GM23338 (cell line): Measurements from ENCODE around the gene WDR20. TPM values are rescaled to one million over a fixed set of nuclear protein-coding genes. Genes with fewer than 3 reads are reported as not detected.

ENCODE experiments used
- ATAC-seq: fragments of 200-7000 bp; cut with Tn5 transposase; 3 replicates; pipeline ENCODE4 v1.9.1; 2020
- DNase-seq: peaks from one replicate; pipeline ENCODE4 v3.0.0-alpha.2; 2015; ENCODE audit warnings: low spot score
- H2AFZ ChIP-seq: fragments of 200-600 bp; sonication (generic); 2 replicates; pipeline ENCODE4 v1.8.0; 2016; ENCODE audit warnings: antibody characterized with exemption, mild to moderate bottlenecking, moderate library complexity
- H3F3A ChIP-seq: fragments of 200-600 bp; sonication (generic); replicated peaks from 2 replicates; pipeline ENCODE4 v1.8.0; 2017; ENCODE audit warnings: antibody characterized with exemption, mixed run types, low read depth
- H3K27ac ChIP-seq: fragments of 200-600 bp; sonication (generic); 2 replicates; pipeline ENCODE4 v1.6.1; 2016; ENCODE audit warnings: low read depth
- H3K27me3 ChIP-seq: fragments of 200-600 bp; sonication (generic); 2 replicates; pipeline ENCODE4 v1.8.0; 2016; ENCODE audit warnings: mild to moderate bottlenecking, mixed run types, moderate library complexity; ENCODE audit not compliant: insufficient read depth
- H3K36me3 ChIP-seq: fragments of 200-600 bp; sonication (generic); 2 replicates; pipeline ENCODE4 v1.8.0; 2016; ENCODE audit warnings: mild to moderate bottlenecking; ENCODE audit not compliant: insufficient read depth
- H3K4me1 ChIP-seq: fragments of 200-600 bp; sonication (generic); 2 replicates; pipeline ENCODE4 v1.8.0; 2016; ENCODE audit warnings: mild to moderate bottlenecking, moderate library complexity; ENCODE audit not compliant: insufficient read depth
- H3K4me2 ChIP-seq: fragments of 200-600 bp; sonication (generic); 2 replicates; pipeline ENCODE4 v1.7.1; 2017; ENCODE audit warnings: mixed run types
- H3K4me3 ChIP-seq: fragments of 200-600 bp; sonication (generic); 2 replicates; pipeline ENCODE4 v1.6.1; 2016; ENCODE audit warnings: mixed run types
- H3K79me2 ChIP-seq: fragments of 200-600 bp; sonication (generic); replicated peaks from 2 replicates; pipeline ENCODE4 v1.8.0; 2017; ENCODE audit warnings: mild to moderate bottlenecking; ENCODE audit not compliant: insufficient read depth
- H3K9me2 ChIP-seq: fragments of 200-600 bp; sonication (generic); 2 replicates; pipeline ENCODE4 v1.8.0; 2017; ENCODE audit not compliant: insufficient read depth
- H4K20me1 ChIP-seq: fragments of 200-600 bp; sonication (generic); replicated peaks from 2 replicates; pipeline ENCODE4 v1.8.0; 2017; ENCODE audit warnings: mild to moderate bottlenecking; ENCODE audit not compliant: insufficient read depth
- H3K27ac Mint-ChIP-seq: 2 replicates; pipeline ENCODE4 v1.8.0; 2020; ENCODE audit warnings: inconsistent platforms, mild to moderate bottlenecking, moderate library complexity, mixed read lengths
- H3K27me3 Mint-ChIP-seq: 3 replicates; pipeline ENCODE4 v1.8.0; 2022; ENCODE audit warnings: low read depth, mild to moderate bottlenecking, moderate library complexity, mixed read lengths, inconsistent platforms; ENCODE audit not compliant: insufficient read depth, poor library complexity
- H3K36me3 Mint-ChIP-seq: 3 replicates; pipeline ENCODE4 v1.8.0; 2021; ENCODE audit warnings: low read depth, mild to moderate bottlenecking, inconsistent platforms, moderate library complexity, mixed read lengths
- H3K4me1 Mint-ChIP-seq: 3 replicates; pipeline ENCODE4 v1.8.0; 2020; ENCODE audit warnings: mild to moderate bottlenecking, inconsistent platforms, mixed read lengths
- H3K4me3 Mint-ChIP-seq: 3 replicates; pipeline ENCODE4 v1.8.0; 2021; ENCODE audit warnings: moderate library complexity, mild to moderate bottlenecking, inconsistent platforms, mixed read lengths
- H3K9me3 Mint-ChIP-seq: 3 replicates; pipeline ENCODE4 v1.8.0; 2020; ENCODE audit warnings: moderate library complexity, mild to moderate bottlenecking, inconsistent platforms, mixed read lengths
- EZH2 ChIP-seq: fragments of 200-600 bp; sonication (generic); IDR thresholded peaks from one replicate; pipeline ENCODE4 v1.8.0; 2017; ENCODE audit warnings: antibody characterized with exemption, mild to moderate bottlenecking, low read depth; ENCODE audit not compliant: unreplicated experiment
- EZH2phosphoT487 ChIP-seq: fragments of 200-600 bp; sonication (generic); IDR thresholded peaks from one replicate; pipeline ENCODE4 v1.8.1; 2018; ENCODE audit warnings: antibody characterized with exemption; ENCODE audit not compliant: unreplicated experiment
- JUNB ChIP-seq: IDR thresholded peaks from one replicate; pipeline ENCODE4 v1.6.1; 2016; ENCODE audit warnings: antibody characterized with exemption; ENCODE audit not compliant: unreplicated experiment
- NANOG ChIP-seq: IDR thresholded peaks from 2 replicates; pipeline ENCODE4 v1.6.1; 2016; ENCODE audit warnings: antibody characterized with exemption, borderline replicate concordance
- POLR2AphosphoS5 ChIP-seq: IDR thresholded peaks from 2 replicates; pipeline ENCODE4 v1.6.1; 2016; ENCODE audit warnings: antibody characterized with exemption, low read depth
- STAT1 ChIP-seq: IDR thresholded peaks from one replicate; pipeline ENCODE4 v1.6.1; 2016; ENCODE audit warnings: antibody characterized with exemption; ENCODE audit not compliant: unreplicated experiment
- ZNF114 ChIP-seq: fragments of 250-450 bp; sonication (Bioruptor Pico); IDR thresholded peaks from 2 replicates; pipeline ENCODE4 v1.5.0; 2020; ENCODE audit warnings: mild to moderate bottlenecking, moderate library complexity
- ZNF331 ChIP-seq: fragments of 250-450 bp; sonication (Bioruptor Pico); IDR thresholded peaks from 2 replicates; pipeline ENCODE4 v1.5.0; 2020; ENCODE audit warnings: low read depth, mild to moderate bottlenecking, moderate library complexity
- polyA plus RNA-seq: library from polyadenylated mRNA; unstranded; fragments of >200 nt; fragmentation: Nextera tagmentation; extraction: Ambion mirVana; gene quantifications from 2 replicates; pipeline ENCODE4 v1.2.1, GENCODE V29; 2016
- total RNA-seq: library from RNA; depleted of rRNA; stranded (reverse); fragments of >200 nt; shearing (Covaris generic); gene quantifications from 2 replicates; pipeline ENCODE4 v1.2.3, GENCODE V29; 2014
- TF ChIP-seq, protein P1 (sequence below): fragments of 250-450 bp; sonication (Bioruptor Pico); IDR thresholded peaks from 2 replicates; pipeline ENCODE4 v1.5.0; 2020; ENCODE audit warnings: mild to moderate bottlenecking, moderate library complexity
- TF ChIP-seq, protein P2 (sequence below): IDR thresholded peaks from one replicate; pipeline ENCODE4 v1.6.1; 2018; ENCODE audit warnings: antibody characterized with exemption; ENCODE audit not compliant: unreplicated experiment
- TF ChIP-seq, protein P3 (sequence below), 2 experiments: fragments of 200-600 bp in 1 of 2; sonication (generic) in 1 of 2; conservative IDR thresholded peaks; 2 replicates each; pipeline versions ENCODE4 v1.5.1 to v1.6.1; 2016 to 2017; ENCODE audit warnings: antibody characterized with exemption in 2 of 2, low read depth in 2 of 2, mild to moderate bottlenecking in 2 of 2, moderate library complexity in 1 of 2
- TF ChIP-seq, protein P4 (sequence below): IDR thresholded peaks from 2 replicates; pipeline ENCODE4 v1.6.1; 2016; ENCODE audit warnings: antibody characterized with exemption

The WDR20 gene
- total and polyA plus RNA-seq, 2 experiments from 2014 or later, result 17.9 to 21.0 TPM

DNA sequence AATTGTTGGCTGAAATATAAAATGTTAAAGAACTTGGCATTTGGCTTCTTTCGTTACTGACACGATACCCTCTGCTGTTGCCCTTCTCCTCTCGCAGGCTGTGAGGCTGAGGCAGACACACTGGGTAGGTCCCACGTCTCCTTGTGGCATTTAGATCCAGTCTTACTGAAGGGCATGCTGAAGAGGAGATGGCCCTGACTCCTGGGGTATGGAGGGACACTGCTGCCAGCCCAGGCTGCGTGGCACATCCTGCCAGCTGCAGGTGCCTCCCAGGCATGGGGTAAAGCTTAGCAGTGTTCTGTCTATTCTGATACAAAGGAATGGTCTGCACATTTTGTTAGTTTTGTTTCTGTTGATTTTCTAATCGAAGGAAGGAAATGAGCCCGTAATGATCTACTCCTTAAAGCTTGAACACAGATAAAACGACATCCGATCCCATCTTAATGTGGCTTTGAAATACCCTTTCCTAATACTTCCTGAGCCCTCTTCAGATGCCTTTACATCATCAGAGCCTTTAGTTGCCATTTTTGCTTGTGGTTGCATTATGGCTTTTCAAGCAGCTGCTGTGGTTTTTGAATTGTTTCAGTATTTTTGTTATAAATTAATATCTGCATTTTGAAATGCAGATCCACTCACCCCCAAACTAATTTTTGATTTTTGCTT, 61.1 kb downstream of the WDR20 start (continued):
- TF ChIP-seq, protein P1, sequence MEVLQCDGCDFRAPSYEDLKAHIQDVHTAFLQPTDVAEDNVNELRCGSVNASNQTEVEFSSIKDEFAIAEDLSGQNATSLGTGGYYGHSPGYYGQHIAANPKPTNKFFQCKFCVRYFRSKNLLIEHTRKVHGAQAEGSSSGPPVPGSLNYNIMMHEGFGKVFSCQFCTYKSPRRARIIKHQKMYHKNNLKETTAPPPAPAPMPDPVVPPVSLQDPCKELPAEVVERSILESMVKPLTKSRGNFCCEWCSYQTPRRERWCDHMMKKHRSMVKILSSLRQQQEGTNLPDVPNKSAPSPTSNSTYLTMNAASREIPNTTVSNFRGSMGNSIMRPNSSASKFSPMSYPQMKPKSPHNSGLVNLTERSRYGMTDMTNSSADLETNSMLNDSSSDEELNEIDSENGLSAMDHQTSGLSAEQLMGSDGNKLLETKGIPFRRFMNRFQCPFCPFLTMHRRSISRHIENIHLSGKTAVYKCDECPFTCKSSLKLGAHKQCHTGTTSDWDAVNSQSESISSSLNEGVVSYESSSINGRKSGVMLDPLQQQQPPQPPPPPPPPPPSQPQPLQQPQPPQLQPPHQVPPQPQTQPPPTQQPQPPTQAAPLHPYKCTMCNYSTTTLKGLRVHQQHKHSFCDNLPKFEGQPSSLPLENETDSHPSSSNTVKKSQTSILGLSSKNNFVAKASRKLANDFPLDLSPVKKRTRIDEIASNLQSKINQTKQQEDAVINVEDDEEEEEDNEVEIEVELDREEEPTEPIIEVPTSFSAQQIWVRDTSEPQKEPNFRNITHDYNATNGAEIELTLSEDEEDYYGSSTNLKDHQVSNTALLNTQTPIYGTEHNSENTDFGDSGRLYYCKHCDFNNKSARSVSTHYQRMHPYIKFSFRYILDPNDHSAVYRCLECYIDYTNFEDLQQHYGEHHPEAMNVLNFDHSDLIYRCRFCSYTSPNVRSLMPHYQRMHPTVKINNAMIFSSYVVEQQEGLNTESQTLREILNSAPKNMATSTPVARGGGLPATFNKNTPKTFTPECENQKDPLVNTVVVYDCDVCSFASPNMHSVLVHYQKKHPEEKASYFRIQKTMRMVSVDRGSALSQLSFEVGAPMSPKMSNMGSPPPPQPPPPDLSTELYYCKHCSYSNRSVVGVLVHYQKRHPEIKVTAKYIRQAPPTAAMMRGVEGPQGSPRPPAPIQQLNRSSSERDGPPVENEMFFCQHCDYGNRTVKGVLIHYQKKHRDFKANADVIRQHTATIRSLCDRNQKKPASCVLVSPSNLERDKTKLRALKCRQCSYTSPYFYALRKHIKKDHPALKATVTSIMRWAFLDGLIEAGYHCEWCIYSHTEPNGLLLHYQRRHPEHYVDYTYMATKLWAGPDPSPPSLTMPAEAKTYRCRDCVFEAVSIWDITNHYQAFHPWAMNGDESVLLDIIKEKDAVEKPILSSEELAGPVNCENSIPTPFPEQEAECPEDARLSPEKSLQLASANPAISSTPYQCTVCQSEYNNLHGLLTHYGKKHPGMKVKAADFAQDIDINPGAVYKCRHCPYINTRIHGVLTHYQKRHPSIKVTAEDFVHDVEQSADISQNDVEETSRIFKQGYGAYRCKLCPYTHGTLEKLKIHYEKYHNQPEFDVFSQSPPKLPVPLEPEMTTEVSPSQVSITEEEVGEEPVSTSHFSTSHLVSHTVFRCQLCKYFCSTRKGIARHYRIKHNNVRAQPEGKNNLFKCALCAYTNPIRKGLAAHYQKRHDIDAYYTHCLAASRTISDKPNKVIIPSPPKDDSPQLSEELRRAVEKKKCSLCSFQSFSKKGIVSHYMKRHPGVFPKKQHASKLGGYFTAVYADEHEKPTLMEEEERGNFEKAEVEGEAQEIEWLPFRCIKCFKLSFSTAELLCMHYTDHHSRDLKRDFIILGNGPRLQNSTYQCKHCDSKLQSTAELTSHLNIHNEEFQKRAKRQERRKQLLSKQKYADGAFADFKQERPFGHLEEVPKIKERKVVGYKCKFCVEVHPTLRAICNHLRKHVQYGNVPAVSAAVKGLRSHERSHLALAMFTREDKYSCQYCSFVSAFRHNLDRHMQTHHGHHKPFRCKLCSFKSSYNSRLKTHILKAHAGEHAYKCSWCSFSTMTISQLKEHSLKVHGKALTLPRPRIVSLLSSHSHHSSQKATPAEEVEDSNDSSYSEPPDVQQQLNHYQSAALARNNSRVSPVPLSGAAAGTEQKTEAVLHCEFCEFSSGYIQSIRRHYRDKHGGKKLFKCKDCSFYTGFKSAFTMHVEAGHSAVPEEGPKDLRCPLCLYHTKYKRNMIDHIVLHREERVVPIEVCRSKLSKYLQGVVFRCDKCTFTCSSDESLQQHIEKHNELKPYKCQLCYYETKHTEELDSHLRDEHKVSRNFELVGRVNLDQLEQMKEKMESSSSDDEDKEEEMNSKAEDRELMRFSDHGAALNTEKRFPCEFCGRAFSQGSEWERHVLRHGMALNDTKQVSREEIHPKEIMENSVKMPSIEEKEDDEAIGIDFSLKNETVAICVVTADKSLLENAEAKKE (CRISPR knock-in tag), result no peak
- TF ChIP-seq, protein P2, sequence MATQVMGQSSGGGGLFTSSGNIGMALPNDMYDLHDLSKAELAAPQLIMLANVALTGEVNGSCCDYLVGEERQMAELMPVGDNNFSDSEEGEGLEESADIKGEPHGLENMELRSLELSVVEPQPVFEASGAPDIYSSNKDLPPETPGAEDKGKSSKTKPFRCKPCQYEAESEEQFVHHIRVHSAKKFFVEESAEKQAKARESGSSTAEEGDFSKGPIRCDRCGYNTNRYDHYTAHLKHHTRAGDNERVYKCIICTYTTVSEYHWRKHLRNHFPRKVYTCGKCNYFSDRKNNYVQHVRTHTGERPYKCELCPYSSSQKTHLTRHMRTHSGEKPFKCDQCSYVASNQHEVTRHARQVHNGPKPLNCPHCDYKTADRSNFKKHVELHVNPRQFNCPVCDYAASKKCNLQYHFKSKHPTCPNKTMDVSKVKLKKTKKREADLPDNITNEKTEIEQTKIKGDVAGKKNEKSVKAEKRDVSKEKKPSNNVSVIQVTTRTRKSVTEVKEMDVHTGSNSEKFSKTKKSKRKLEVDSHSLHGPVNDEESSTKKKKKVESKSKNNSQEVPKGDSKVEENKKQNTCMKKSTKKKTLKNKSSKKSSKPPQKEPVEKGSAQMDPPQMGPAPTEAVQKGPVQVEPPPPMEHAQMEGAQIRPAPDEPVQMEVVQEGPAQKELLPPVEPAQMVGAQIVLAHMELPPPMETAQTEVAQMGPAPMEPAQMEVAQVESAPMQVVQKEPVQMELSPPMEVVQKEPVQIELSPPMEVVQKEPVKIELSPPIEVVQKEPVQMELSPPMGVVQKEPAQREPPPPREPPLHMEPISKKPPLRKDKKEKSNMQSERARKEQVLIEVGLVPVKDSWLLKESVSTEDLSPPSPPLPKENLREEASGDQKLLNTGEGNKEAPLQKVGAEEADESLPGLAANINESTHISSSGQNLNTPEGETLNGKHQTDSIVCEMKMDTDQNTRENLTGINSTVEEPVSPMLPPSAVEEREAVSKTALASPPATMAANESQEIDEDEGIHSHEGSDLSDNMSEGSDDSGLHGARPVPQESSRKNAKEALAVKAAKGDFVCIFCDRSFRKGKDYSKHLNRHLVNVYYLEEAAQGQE, result no peak

DNA sequence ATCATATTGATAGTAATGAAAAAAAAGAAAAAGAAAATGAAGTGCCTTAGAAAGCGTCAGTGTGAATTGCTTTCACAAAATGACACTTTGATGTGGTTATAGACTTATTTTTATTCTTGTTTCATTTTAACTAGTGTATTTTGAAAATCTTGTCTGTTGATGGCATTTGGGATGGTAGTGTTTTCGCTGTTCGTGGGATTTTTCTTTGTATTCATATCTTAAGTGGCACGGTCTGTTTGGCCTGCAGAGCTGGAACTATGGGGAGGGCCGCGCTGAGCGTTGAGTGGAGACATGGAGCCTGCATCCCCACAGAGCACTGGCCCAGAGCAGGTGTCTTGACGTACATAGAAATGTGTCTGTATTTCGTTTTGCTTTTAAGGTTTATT, 61.6 kb downstream of the WDR20 start:
- H3K79me2 ChIP-seq, result peaks cover 53% of the 10 kb centered on the region
- no peak for TF ChIP-seq POLR2AphosphoS5
- TF ChIP-seq EZH2phosphoT487, result no peak
- no peak for TF ChIP-seq ZNF114 (CRISPR knock-in tag)
- no peak for TF ChIP-seq NANOG
- no peak for TF ChIP-seq EZH2
- TF ChIP-seq, protein P3, sequence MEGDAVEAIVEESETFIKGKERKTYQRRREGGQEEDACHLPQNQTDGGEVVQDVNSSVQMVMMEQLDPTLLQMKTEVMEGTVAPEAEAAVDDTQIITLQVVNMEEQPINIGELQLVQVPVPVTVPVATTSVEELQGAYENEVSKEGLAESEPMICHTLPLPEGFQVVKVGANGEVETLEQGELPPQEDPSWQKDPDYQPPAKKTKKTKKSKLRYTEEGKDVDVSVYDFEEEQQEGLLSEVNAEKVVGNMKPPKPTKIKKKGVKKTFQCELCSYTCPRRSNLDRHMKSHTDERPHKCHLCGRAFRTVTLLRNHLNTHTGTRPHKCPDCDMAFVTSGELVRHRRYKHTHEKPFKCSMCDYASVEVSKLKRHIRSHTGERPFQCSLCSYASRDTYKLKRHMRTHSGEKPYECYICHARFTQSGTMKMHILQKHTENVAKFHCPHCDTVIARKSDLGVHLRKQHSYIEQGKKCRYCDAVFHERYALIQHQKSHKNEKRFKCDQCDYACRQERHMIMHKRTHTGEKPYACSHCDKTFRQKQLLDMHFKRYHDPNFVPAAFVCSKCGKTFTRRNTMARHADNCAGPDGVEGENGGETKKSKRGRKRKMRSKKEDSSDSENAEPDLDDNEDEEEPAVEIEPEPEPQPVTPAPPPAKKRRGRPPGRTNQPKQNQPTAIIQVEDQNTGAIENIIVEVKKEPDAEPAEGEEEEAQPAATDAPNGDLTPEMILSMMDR (conservative IDR thresholded peaks at IDR 0.05; ENCODE audit: low read depth in 2 of 2), result no peak
- TF ChIP-seq, protein P4, sequence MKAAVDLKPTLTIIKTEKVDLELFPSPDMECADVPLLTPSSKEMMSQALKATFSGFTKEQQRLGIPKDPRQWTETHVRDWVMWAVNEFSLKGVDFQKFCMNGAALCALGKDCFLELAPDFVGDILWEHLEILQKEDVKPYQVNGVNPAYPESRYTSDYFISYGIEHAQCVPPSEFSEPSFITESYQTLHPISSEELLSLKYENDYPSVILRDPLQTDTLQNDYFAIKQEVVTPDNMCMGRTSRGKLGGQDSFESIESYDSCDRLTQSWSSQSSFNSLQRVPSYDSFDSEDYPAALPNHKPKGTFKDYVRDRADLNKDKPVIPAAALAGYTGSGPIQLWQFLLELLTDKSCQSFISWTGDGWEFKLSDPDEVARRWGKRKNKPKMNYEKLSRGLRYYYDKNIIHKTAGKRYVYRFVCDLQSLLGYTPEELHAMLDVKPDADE, result no peak
- TF ChIP-seq ZNF331, result no peak
- no peak for TF ChIP-seq STAT1
- no peak for TF ChIP-seq JUNB

More for the DNA sequence above, 61.6 kb downstream of the WDR20 start:
- Histone ChIP-seq H3K36me3 (no peaks in the 10 kb centered on the region; the same call in 1 of the 2 replicates), H3K4me1 (no peaks in the 10 kb centered on the region), H3F3A (no peaks in the 10 kb centered on the region), H3K27ac (no peak overlapping the region), H3K27me3 (no peaks in the 10 kb centered on the region), H3K9me2 (no peaks in the 10 kb centered on the region), H4K20me1 (peaks cover 24% of the 10 kb centered on the region), H3K4me2 (no peak overlapping the region), H3K4me3 (no peak overlapping the region), H2AFZ (no peak overlapping the region)
- DNase-seq, result no peak
- H3K27me3 Mint-ChIP-seq, result peaks cover 11% of the 10 kb centered on the region
- H3K9me3 Mint-ChIP-seq, result no peaks in the 10 kb centered on the region; the same call in 2 of the 3 replicates
- no peak overlapping the region for H3K27ac Mint-ChIP-seq
- peaks cover 15% of the 10 kb centered on the region for H3K36me3 Mint-ChIP-seq
- no peak overlapping the region for H3K4me3 Mint-ChIP-seq
- ATAC-seq, result no peak; the same call in 1 of the 3 replicates
- H3K4me1 Mint-ChIP-seq, result peaks cover 11% of the 10 kb centered on the region
